Fibroblast of peridontal ligament (primary cell): Measurements from ENCODE around the gene KLC1.
A peak's percentile ranks its signal among the peaks of the same experiment; 100 is the strongest.
"Not testable (repeated sequence)": the region's sequence is repeated elsewhere in the genome, so short reads cannot be mapped to it uniquely, and the experiment has no call there.

ENCODE experiments used
- DNase-seq: peaks from one replicate; pipeline ENCODE4 v3.0.0-alpha.2; 2010; ENCODE audit errors: extremely low read depth

KLC1 gene

DNA sequence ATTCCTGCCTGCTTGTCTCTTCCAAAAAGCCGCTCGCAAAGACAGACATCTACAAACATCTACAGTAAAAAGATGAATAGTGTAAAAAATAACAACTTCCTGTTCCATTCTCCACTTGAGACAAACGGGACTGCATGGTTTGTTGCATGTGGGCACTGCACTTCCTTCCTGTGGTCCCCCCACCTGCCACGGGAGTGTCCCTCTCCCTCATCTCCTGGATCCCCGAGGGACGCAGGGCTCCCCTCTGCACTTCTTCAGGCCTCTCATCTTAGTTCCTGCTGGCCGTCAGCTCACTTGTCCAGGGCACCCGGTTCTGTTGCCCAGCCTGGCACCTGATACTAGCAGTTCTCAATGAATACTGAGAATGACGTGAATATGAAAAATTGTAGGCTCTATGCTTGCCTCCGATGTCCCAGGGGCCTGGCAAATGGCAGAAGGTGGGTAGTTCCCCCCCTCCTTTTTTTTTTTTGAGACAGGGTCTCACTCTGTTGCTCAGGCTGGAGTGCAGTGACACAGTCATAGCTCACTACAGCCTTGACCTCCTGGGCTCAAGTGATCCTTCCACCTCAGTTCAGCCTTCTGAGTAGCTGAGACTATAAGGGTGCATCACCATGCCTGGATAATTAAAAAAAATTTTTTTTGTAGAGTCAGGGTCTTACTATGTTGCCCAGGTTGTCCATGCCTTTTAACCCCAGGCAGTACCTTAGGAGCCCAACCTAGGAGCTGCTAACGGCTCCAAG is 3.5 kb upstream of the KLC1 start:
- DNase-seq, result peak; percentile 14

- no peak for DNase-seq
These were observed 2.7 kb upstream of the KLC1 start for GRCh38 chr14:103626146-103626850.

DNA sequence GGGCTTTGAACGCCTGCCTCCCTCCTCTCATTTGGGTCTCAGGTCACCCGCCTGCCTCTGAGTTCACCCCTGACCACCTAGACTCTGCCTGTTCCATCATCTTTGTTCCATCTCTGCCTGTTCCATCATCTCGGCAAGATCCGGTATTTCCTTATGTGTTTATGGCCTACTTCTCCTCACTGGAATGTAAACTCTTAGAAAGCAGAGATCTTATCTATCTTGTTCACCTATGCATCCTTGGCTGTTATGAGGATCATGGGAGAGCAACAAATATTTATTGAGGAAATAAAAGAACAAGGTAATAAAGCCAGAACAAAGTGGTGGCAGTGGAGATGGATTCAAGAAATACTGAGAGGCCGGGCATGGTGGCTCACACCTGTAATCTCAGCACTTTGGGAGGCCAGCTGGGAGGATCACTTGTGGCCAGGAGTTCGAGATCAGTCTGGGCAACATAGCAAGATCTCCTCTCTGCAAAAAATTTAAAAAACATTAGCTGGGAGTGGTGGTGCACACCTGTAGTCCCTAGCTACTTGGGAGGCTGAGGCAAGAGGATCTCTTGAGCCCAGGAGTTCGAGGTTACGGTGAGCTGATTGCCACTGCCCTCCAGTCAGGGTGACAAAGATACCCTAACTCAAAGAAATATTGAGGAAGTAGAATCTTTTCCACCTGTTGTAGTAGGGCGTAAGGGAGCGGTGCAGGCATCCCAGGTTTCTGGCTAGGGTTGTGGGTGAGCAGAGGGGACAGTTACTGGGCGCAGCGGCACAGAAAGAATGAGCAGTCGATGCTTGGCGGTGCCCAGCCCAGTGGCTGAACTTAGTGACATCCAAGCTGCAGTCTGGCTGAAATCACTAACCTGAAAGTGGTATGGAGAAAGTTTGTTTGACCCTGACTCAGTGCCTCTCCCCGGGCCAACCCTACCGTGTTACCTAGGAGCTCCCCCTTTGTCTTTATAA is 1.7 kb upstream of the KLC1 start:
- no peak for DNase-seq

DNA sequence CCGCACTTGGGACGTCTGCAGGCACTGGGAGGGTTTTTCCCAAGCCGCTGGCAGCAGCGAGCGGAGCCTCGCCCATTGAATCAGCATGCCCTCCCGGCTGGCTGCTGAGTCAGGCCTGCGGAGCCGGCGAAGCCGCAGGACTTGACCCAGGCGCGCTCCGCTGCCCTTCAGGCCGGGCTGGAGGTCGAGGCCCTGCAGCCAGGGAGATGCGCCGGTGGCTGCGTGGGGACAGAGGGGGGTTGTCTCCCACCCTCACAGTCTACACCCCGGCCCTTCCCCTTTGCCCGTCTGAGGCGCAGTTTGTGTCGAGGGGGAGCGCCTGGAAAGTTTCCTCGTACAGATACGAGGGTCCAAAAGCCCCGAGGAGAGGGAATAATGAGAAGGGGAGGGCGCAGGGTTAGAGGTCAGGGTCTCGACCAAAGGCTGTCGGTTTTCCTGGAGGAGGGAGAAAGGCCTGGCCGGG is 759 bp upstream of the KLC1 start:
- peak; percentile 76 for DNase-seq

GRCh38 chr14:103629503-103630121 is 601 bp downstream of the KLC1 start:
- no peak for DNase-seq

DNA sequence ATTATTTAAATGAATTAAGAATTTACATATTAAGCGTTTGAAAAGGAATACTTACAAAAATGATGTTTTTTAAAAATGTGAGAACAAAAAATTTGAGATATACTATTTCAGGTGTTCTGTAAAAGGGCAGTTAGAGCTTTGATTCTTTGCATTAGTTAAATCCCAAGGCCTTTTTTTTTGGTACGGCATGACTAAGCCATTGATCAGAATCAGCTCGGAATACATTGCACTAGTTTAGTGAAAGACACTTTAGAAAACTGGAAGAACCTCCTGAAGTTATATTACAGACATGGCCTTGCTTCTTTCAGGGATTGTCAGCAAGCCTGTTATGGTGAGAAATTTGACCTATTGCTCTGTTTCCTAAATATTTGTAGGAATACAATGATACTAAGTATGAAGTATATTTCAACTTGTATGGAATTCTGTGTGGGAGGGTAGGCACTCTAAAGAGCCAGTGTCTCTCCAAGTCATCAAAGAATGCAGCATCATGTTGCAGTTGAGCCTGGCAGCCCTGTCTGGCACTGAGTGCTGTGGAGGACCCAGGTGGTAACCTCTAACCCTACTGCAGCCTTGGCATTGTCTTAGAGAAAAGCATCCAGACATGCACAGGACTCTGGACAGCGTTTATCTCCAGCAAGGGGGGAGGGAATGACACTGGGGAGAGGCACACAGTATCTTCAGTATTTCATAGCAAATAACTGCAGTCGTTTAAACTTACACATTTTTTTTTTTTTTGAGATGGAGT is 1.5 kb downstream of the KLC1 start:
- DNase-seq, result peak; percentile 34

DNA sequence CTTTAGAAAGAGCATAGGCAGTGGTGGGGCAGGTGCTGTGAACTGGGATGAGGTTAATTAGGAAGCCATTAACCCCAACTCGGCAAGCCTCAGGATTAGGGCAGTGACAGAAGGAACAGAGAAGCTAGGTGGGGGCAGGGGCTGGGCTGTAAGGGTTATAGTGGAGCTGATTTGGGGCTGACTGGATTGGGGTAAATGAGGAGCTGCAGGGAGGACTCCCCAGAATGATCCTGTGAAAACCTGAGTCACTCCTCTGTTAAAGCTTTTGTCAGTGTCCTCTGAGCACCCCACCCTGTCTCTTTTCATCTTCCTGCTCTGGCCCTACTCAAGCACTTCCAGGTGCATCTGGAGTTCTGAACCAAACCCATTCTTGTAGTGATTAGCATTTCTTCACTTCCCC is 4.4 kb downstream of the KLC1 start:
- no peak for DNase-seq

GRCh38 chr14:103634156-103634555 is 5.1 kb downstream of the KLC1 start:
- DNase-seq, result peak; percentile 39

- no peak for DNase-seq
These were observed 9.6 kb downstream of the KLC1 start for GRCh38 chr14:103638594-103638993.

DNA sequence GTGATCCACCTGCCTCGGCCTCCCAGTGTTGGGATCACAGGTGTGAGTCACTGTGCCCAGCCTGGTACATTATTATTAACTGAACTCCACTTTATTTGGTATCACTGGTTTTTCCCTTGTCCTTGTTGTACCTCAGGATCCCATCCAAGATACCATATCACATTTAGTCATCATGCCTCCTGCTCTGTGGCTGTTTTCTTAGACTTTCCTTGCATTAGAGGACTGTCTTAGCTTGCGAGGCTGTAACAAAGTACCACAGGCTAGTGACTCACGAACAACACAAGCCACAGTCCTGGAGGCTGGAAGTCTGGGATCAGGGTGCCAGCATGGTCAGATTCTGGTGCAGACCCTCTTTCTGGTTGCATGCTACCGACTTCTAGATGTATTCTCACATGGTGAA is 12.2 kb downstream of the KLC1 start:
- DNase-seq, result peak; percentile 45

GRCh38 chr14:103646189-103646588 is 17.2 kb downstream of the KLC1 start:
- DNase-seq, result no peak

DNA sequence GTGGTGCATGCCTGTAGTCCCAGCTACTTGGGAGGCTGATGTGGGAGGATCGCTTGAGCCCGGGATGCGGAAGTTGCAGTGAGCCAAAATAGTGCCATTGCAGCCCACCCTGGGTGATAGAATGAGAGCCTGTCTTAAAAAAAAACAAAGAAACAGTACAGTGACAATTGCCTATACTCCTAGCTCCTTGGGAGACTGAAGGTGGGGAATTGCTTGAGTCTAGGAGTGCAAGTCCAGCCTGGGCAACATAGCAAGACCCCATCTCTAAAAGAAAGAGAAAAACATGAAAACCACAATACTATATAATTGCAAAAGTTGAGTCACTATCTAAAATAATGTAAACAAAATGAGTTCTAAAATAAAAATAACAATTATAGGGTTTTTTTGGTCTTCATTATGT is 20.0 kb downstream of the KLC1 start:
- DNase-seq, result no peak

GRCh38 chr14:103650213-103650612 is 21.2 kb downstream of the KLC1 start:
- no peak for DNase-seq

DNA sequence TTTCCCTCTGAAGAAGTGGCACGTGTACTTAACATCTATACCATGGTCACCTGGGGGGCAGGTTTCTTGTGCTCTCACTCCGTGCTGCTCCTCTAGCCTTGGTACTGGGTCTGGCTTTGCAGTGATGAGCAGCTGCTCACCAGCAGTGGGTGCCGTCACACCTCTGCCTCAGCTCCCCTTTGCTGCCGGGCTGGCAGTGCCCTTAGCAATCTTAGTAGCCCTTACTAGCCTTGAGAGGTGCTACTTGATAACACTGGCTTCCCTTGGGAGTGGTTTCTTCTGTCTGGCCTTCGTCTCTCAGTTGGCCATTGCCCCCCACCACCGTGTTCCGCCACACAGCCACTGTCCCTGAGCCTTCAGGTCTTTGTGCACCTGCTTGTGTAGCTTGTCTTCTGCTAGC is 22.6 kb downstream of the KLC1 start:
- DNase-seq, result no peak

DNA sequence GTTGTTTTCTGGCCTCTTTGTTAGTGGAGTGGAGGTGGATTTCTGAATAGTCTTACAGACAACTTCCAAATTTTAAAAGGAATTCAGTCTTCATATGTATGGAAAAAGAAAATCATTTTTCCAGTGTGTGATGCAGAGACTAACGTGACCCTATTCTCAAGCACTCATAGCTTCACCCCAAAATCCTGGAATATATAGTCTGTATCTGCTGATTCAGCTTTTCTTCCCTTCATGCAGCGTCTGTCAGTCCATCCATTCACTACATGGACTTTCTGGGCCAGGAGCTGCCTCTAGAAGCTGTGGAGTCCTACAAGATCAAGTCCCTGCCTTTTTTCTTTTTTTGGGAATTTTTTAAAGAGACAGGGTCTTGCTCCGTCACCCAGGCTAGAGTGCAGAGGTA is 23.8 kb downstream of the KLC1 start:
- DNase-seq, result no peak

DNA sequence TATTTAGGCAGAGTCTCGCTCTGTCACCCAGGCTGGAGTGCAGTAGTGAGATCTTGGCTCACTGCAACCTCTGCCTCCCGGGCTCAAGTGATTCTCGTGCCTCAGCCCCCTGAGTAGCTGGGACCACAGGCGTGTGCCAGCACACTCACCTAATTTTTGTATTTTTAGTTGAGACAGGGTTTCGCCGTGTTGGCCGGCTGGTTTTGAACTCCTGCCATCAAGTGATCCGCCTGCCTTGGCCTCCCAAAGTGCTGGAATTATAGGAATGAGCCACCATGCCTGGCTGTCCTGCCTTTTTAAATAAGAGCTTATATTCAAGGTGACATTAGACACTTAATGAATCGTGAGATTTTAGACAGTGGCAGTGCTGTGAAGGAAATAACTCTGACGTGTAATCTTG is 24.3 kb downstream of the KLC1 start:
- DNase-seq, result not testable (repeated sequence)

DNA sequence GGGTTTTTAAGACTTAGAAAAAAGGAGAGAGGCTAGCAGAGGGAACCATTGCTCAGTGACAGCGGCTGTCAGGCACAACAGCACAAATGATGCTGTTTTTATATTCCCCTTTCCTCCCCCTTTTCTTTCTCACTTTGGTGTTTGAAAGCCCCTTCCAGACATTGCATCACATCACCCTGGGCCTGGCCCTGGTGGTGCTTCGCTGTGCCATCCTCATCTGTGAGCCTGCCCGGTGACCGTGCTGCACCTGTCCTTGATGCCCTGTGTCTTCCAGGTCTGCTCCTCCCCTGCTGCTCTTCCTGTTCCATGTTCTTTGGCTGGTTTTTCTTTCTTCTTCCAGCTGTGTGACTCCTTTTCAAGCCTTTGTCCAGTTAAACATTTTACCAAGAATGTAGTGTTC is 24.8 kb downstream of the KLC1 start:
- no peak for DNase-seq

GRCh38 chr14:103654619-103655018 is 25.6 kb downstream of the KLC1 start:
- DNase-seq, result no peak

GRCh38 chr14:103656031-103656755 is 27.2 kb downstream of the KLC1 start:
- no peak for DNase-seq

DNA sequence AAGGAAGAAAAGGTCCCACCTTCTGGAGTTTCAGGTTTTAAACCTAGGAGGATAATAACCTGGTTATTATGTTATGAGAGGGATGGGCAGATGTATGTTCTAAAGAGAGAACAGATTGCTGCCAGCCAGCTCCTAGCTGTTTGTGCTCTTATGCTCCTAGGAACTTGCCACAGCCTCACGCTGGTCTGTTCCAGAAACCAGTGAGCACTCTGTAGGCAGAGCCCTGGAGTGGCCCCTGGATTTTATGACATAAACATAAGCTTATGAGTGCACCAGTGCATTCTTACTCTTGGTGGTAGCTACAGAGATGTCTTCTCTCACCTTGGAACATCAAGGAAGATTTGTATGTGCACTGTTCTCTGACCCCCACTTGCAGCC is 27.7 kb downstream of the KLC1 start:
- no peak for DNase-seq
